NCI-H146 treated with DMSO at 0.1 percent for 48 hours (cell line): Measurements from ENCODE around the gene ULBP2.

Source experiments
- DNase-seq: peaks from one replicate; lab custom pipeline; 2025; ENCODE audit not compliant: unreplicated experiment; lab: John Stamatoyannopoulos, UW

The ULBP2 gene, protein sequence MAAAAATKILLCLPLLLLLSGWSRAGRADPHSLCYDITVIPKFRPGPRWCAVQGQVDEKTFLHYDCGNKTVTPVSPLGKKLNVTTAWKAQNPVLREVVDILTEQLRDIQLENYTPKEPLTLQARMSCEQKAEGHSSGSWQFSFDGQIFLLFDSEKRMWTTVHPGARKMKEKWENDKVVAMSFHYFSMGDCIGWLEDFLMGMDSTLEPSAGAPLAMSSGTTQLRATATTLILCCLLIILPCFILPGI

DNA sequence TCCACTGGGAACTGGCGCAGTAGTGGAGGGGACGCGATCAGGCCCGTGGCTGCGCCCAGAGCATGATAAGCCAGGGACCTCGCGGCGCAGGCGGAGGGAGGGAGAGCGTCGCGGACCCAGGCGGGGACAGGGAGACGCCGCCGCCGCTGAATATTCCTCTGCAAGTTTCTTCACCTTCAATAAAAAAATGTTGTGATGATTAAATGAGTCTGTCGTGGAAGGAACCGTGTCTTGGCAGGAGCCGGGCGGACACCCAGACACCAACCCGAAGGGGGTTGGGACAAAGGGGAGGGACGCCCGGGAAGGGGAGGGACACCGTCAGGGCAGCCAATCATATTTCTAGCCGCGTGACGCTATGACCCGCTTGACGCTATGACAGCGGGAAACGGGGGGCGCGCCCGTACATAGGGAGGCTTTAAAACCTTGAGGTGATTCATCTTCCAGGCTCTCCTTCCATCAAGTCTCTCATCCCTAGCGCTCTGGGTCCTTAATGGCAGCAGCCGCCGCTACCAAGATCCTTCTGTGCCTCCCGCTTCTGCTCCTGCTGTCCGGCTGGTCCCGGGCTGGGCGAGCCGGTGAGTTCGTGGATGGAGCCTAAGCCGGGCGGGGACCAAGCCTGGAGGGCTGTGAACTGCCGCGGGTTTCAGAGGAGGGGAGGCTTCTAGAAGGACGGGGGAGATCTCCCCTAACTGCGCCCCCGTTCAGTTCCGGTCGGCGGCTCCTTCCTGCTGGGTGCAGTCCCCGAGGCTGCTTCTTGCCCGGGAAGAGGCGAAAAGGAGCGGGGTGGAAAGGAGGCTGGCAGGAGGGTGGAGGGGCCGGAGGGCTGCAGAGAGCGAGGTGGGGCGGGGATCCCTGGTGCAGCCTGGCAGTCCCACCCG lies at the start of gene ULBP2:
Gene ULBP2 (plus strand): TSS at position 432 of the 878 bp plus-strand sequence. CDS start 59 bp downstream, at position 491.
- peak; percentile 88 for DNase-seq

DNA sequence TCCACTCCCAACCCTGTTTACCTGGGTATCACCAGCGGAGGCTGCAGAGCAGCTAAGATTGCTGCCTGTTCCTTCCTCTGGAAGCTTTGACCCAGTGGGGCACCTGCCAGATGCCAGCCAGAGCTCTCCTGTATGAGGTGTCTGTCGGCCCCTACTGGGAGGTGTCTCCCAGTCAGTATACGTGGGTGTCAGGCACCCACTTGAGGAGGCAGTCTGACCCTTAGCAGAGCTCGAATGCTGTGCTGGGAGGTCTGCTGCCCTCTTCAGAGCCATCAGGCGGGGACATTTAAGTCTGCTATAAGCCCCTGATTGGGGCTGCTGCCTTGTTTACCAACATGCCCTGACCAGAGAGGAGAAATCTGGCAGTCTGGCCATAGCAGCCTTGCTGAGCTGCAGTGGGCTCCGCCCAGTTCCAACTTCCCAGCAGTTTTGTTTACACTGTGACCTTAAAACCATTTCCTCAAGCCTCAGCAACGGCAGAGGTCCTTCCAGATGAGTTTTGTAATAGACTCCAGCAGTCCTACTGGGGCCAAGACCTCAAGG lies 46.7 kb upstream of the ULBP2 start:
- DNase-seq = no peak

DNA sequence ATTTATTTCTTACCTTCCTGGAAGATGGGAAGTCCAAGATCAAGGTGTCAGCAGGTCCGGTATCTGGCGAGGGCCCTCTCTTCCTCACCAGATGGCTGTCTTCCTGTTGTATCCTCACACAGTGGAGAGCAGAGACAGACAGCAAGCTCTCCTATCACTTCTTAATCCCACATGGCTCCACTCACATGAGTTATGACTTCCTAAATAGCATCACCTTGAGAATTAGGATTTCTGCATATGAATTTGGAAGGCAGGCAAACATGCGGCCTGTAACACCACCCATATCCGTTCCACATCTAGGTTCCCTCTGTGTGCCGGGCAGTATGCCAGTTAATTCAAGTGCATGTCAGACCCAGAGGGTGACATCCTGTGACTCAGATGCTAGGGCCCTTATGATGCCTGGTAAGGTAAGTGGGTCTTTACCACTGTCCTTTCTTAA lies 46.0 kb upstream of the ULBP2 start:
- DNase-seq = no peak

DNA sequence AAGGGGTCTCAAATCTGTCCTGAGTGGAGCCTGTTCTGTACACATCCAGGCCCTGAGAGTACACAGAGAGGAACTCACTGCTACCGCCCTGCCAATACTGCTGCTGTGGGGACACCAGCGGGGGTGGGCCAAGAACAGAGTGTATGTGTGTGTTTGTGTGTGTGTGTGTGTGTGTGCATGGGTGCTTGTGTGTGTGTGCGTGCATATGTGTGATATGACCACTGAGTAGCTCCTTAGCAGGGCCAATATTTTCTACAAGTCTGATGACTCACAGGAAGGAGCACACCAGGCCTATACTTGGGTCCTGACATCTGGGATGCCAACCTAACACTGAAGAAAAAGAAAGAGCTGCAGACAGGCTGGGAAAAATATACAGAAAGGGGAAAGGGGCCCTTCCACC lies 45.3 kb upstream of the ULBP2 start:
- DNase-seq = no peak

DNA sequence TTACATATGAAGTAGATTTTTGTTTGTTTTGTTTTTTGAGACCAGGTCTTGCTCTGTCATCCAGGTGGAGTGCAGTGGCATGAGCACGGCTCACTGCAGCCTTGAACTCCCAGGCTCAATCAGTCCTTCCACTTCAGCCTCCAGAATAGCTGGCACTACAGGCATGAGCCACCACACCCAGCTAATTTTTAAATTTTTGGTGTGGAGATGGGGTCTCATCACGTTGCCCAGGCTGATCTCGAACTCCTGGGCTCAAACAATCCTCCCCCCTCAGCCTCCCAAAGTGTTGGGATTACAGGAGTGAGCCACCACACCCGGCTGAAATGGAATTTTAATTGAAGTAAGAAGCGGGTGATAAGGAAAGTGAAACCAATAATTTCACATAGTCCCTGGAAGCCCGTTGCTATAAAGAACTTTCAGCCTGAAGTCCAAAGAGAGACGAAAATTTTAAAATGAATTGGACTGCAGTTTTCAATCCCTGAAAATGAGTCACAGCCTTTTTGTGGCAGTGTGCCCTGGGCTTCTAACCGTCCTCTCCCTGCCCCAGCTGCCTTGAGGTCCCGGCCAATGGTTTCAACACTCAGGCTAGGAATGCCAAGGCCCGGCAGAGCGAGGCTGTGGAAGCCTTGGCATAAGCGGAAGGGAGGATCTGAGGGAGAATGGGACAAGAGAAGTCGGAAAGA lies 44.7 kb upstream of the ULBP2 start:
- DNase-seq = no peak

DNA sequence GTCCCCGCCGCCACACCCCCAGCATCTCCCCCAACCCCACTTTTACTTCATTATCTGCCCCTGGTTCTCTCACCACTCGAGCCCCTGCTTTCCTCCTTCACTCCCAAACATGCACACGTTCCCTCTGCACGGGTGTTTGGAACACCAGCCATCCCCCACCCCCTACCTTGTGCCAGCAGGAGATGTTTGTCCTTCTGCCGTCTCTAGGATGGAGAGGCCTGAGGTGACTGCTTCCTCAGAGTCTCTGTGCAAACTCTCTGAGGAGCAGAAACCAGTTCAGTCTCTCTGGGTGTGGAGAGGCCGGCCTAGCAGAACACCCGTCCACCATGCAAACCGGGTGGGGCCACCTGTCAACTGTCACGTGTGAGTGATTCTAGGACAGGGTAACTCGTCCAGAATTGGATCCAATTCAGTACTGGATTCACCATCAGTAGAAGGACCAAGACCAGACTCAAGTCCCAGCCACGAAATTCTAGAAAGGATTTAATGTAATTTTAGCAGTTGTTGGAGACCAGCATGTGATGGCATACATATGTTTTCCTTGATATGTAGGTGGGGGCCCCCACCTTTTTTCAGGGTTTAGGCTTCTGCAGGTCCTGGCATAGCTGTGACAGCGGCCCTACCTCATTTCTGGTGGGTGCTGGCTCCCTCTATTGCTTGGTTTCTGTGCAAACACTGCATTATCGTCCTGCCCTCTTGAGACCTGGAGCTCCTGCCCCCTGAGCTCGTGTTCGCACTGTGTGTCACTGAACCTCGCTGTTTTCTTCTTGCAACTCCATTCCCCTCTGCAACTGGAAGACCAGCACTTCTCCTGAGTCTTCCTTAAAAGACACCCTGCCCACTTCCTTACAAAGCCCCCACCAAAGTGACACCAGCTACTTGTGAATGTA lies 43.7 kb upstream of the ULBP2 start, which contains the start of gene RAET1E:
Gene RAET1E (minus strand): TSS at position 259 of the 890 bp plus-strand sequence. CDS start 7,212 bp downstream, outside the sequence.
- no peak for DNase-seq

DNA sequence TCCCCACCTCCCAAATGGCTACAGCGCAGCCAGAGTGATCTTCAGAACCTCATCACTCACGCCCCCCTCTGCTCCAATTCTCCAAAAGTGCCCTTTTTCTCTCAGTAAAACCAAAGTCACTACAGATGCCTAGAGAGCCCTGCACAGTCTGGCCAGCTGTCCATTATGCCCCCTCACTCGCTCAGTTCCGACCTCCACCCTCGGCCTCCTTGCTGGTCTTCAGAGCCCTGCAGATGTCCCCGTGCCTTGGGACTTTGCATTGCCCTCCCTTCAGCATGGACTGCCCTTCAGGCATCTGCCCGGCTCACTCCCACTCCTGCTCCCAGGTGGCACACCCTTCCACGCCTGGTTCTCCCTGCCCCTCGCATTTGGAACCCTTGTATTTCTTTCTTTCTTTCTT lies 42.8 kb upstream of the ULBP2 start:
- no peak for DNase-seq

DNA sequence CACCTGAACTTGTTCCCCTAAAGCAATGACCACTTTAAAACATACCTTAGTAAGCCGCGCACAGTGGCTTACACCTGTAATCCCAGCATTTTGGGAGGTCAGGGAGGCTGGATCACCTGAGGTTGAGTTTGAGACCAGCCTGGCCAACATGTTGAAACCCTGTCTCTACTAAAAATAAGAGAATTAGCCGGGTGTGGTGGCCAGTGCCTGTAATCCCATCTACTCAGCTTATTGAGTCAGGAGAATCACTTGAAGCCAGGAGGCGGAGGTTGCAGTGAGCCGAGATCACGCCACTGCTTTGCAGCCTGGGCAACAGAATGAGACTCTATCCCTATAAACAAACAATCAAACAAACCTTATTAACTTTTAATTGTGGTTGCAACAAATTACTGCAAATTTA lies 42.3 kb upstream of the ULBP2 start:
- no peak for DNase-seq

DNA sequence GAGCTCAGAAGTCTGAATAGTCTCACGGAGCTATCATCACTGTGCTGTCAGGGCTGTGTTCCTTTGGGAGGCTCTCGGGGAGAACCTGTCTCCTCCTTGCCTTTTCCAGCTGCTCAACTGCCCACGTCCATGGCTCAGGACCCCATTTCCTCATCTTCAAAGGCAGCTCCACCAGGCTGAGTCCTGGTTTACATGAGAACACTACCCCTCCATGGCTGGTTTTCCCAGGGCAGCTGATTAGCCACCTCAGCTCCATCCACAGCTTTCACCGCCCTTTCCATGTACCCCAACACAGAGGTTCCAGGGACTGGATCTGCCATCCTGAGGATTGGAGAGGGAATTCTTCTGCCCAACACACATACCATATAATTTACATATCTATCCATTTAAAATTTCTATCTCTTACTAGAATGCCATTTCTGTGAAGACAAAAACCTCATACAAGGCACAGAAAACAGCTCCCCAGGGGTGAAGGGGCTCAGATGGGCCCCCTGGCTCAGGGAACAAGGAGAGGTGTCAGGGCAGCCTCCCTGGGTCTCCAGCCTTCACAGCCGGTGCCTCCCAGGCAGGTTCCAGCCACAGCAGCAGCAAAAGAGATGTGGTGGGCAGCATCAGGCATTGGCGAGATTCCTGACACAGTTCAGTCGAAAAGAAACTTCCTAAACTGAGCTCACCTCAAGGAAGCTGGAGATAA lies 41.7 kb upstream of the ULBP2 start:
- DNase-seq = no peak

DNA sequence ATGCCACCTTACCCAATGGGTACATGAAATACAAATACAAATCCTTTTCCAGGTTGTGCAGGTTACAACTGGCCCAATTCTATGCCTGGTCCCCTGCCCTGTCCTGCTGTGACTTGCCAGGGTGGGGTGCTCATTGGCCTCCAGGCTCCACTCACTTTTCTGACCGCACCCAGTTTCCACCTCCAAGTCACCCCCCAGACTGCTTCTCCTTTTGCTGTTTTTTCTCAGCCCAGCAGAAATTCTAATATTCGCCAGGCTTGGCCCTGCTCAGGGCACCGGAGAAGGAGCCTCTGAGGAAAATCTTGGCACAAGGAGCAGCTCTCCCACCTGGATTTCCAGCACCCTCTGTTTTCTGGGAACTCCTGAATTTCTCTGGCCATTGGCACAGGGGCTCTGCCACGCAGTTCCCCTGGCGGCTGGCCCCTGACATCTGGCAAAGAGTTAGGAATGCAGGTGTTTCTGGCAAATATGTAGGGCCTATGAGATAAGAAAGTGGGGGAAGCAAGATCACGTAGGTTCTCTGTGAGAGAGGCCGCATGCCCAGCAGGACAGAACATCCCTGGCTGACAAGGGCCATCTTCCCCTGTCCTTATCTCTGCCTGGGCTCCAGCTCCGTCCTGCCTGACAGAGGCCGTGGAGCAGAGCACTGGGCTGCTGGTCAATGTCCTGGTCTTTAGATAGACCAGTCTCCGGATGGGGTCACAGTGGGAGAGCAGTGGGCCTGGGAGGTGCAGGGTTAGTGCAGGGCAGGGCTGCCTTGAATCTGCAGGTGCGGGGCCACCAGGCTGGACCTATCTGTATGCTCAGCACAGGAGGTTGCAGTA lies 41.0 kb upstream of the ULBP2 start:
- no peak for DNase-seq

DNA sequence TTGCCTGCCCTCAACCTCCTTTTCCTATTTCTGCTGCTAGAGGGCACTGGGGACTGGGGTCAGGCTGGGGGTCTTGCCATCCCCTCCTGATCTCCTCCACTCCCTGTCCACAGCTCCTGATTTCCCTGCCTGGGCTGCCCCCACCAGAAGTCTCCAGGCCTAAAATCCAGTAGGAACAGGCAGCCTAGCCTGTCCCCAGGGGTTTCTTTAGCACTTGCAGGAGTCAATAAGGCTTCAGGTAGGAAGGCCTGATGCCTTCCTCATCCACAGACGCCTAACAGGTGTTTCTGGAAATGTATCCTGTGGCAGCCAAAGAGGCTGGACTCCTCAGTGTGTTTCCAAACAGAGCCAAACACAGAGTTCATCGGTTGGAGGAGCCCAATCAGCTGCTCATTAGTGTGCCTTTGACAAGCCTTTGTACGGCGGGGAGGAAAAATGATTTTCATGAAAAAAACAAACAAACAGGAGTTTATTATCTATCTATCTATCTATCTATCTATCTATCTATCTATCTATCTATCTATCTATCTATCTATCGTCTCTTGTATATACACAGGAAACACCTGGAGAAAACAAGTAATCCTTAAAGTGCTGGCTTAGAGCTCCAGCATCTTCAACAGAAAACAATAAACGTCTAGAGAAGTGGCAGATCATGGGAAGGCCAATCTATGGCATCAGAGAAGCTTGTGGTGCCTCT lies 40.2 kb upstream of the ULBP2 start:
- no peak for DNase-seq

DNA sequence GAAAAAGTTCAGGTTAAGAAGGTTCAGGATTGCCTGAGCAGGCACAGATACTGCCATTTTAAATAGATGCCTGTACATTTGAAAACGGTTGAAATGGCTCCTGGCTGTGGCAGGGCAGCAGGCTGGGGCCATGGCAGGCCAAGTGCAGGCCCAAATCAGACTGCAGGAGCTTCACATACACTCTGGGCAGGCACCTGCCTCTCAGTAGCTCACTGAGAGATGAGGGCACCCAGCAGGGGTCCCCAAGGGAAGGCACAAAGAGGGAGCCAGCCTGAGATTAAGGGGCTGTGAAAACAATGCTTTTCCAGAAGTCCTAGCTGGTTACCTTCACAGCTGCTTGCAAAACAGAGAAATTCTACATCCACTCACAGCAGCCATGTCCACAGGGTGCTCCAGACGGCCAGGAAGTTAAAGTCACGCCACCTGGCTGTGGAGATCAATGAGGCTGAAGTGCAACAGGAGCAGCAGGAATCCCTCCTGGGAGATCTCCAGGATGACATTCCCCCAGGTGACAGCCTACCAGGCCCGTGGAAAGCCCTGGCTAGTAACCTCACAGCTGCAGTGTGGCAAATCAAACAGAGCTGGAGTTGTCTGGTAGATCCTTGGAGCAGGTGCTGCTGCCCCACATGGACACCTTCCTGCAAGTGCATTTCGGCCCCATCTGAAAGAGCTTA lies 37.7 kb upstream of the ULBP2 start:
- DNase-seq = peak; percentile 95

DNA sequence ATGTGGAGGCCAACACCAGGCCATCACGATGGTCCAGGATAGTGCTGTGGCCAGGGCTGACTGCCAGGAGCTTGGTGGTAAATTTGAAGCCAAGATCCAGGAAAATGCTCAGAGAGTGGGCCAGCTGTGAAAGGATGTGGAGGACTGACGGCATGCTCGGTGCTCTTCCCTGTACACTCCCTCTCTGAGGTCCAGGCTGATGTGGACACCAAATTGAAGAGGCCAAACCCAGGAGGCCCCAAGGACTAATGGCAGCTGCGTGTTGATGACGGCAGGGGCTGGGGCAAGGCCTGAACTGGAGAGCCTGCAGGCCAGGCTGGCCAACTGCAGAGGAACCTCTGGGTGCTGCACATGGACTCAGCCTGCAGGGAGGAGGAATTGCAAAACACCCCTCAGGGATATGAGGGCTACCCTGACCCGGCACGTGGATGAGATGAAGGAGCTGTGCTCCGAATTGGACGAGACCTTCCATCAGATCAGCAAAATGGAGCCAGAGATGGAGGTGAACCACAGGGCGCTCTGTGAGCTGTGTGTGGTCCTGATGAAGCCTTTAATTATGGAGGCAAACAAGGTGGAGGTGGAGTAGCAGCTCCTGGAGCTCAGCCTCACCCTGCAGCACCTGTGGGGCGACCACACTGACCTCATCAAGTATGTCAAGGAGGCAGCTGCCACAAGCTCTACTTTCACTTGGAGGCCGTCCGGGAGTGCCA lies 37.0 kb upstream of the ULBP2 start:
- DNase-seq = peak; percentile 33

DNA sequence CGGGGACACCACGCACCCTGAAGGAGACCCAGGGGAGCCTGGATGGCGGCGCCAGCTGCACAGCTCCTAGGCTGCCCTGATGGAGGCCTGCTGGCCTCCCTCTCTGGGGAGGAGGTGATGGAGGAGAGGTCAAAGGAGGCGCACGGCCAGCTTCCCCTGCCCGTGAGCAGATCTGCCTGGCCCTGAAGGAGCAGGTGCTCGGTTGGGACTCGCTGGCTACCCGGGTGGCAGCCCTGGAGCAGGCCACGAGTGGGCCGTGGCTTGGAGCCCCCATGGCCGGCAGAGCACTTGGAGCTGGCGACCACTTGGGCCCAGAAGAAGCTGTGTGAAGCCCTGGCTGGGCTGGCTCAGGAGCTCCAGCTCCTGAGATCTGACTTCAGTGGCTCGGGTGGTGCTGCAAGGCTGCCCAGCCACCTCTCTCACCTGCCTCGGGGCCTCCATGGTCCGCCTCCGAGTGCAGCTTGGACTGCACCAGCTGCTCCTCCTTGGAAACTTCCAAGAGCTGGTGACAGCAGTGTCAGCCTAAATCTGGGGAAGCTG lies 36.4 kb upstream of the ULBP2 start:
- no peak for DNase-seq

DNA sequence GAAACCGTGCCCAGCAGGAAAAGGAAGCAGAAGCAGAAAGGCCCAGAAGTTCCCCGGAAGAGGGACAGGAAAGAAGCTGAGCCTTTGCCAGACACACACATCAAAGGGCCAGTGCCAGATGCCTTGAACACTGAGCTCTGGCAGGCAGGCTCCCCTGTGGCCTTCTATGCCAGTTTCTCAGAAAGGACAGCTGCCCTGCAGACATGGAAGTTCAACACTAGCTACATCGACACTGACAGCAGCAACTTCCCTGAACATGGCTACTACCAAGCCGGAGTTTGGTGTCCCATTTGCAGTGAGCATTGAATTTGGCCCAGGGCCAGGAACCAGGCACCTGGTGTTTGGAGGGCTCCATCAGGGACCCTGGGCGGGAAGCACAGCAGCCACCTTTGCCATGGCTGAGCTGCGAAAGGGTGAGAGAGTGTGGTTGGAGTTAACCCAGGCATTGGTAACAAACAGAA lies 35.9 kb upstream of the ULBP2 start:
- no peak for DNase-seq

DNA sequence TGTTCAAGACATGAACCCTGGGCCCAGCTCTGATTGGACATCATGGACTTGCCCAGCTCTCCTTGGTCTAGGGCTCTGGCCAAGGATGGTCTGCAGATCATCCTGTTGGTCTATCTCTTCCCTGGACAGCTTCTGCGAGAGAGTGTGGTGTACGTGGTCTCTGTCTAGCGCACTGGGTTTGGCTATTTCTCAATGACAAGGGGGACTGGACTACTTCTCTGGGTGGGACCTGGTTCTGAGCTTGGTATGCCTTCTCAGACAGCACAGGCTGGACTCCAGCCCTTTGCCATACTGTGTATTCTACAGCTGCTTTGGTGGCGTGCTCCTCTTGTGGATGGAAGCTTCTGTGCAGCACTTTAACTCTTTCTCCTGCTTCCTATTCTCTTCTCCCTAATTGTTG lies 35.4 kb upstream of the ULBP2 start:
- no peak for DNase-seq

DNA sequence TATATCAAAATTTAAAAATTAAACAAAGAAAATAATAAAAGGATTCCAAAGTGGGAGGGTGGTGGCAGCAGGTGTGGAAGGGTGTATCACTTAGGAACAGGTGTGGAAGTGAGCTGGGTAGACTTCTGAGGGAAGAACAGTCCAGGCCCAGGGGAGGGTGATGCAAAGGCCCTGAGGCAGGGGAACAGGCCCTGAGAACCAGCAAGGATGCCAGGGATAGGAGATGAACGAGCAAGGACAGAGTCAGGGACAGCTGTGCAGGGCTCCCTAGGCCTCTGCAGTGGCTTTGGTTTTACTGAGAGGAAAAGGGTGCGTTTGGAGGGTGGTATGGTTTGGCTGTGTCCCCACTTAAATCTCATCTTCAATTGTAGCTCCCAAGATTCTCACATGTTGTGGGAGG lies 34.5 kb upstream of the ULBP2 start:
- DNase-seq = no peak
